ENCODE measurements around the gene PDHA2. TPM values are rescaled to one million over a fixed set of nuclear protein-coding genes. Genes with fewer than 3 reads are reported as not detected.

PDHA2 gene
- not detected in 2 replicates for total RNA-seq
- not detected in 2 replicates for polyA plus RNA-seq

DNA sequence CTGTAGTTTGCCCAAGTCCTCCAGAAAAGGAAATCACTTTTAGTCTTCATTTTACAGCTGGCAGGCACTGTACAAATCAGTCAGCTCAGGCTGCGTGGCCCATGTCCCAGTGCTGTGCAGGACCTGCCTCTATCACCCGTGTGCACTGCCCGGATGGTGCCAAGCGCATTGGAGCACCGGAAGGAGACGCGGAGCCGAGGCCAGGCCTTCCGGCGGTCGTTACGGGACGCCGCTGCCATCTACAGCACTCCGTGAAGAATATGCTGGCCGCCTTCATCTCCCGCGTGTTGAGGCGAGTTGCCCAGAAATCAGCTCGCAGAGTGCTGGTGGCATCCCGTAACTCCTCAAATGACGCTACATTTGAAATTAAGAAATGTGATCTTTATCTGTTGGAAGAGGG, at the start of gene PDHA2:
Gene PDHA2, plus strand, starts transcription at position 203 of the 400 bp plus-strand sequence. Its CDS starts 58 bp downstream, at position 261.
- H3K27me3 ChIP-seq: no peaks in the 10 kb centered on the region
- DNase-seq (ENCODE audit: low spot score): no peak
- H3K4me1 ChIP-seq (ENCODE audit: insufficient read depth): no peaks in the 10 kb centered on the region
- 96% methylated on average over 22 of the region's 22 CpGs for WGBS (ENCODE audit: low lambda C conversion rate, missing lambda C conversion rate)
- H3K4me2 ChIP-seq: no peak within 1 kb of the TSS
- H2AFZ ChIP-seq: no peak within 1 kb of the TSS
- no peaks in the 10 kb centered on the region for H4K20me1 ChIP-seq (ENCODE audit: insufficient read depth, poor library complexity, severe bottlenecking)
- no peak within 1 kb of the TSS for H3K4me3 ChIP-seq
- H3K9me2 ChIP-seq (replicated peaks; ENCODE audit: insufficient read depth): no peaks in the 10 kb centered on the region
- H3K36me3 ChIP-seq (replicated peaks; ENCODE audit: insufficient read depth, low read depth): no peaks in the 10 kb centered on the region
- no peaks in the 10 kb centered on the region for H3K79me2 ChIP-seq
- H3K9me3 ChIP-seq (ENCODE audit: low read depth): no peaks in the 10 kb centered on the region
- TF ChIP-seq, protein P1, sequence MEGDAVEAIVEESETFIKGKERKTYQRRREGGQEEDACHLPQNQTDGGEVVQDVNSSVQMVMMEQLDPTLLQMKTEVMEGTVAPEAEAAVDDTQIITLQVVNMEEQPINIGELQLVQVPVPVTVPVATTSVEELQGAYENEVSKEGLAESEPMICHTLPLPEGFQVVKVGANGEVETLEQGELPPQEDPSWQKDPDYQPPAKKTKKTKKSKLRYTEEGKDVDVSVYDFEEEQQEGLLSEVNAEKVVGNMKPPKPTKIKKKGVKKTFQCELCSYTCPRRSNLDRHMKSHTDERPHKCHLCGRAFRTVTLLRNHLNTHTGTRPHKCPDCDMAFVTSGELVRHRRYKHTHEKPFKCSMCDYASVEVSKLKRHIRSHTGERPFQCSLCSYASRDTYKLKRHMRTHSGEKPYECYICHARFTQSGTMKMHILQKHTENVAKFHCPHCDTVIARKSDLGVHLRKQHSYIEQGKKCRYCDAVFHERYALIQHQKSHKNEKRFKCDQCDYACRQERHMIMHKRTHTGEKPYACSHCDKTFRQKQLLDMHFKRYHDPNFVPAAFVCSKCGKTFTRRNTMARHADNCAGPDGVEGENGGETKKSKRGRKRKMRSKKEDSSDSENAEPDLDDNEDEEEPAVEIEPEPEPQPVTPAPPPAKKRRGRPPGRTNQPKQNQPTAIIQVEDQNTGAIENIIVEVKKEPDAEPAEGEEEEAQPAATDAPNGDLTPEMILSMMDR (IDR thresholded peaks at IDR 0.05; ENCODE audit: poor library complexity): no peak
- TF ChIP-seq EZH2phosphoT487 (IDR thresholded peaks at IDR 0.05; ENCODE audit: low read depth, severe bottlenecking, unreplicated experiment) (no peak), EZH2 (IDR thresholded peaks at IDR 0.05; ENCODE audit: borderline replicate concordance) (no peak)
- no peak within 1 kb of the TSS for H3K27ac ChIP-seq

DNA sequence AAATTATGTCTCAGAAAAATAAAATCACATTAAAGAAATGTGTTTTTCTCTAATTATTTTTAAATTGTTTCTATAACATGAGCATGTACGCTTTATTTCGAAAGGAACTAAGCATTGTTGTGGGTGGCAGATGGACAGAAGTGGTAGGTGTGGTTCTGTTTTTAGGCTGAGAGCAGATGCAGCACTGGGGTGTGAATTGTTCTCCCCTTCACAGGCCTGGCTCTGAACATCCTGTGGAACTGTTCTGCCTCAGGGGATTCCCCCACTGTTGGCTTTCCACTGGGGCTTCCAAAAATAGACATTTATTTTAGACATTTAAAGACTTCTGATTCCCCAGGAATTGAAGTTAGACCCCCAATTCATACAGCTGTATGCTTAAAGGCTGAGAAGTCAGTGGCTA, 41.9 kb upstream of the PDHA2 start:
- WGBS (ENCODE audit: low lambda C conversion rate, missing lambda C conversion rate): 87% methylated on average over 2 of the region's 2 CpGs
- Histone ChIP-seq H3K36me3 (replicated peaks; ENCODE audit: insufficient read depth, low read depth) (no peaks in the 10 kb centered on the region), H3K4me2 (no peak overlapping the region), H3K79me2 (no peaks in the 10 kb centered on the region), H3K4me3 (no peak overlapping the region), H3K9me2 (replicated peaks; ENCODE audit: insufficient read depth) (no peaks in the 10 kb centered on the region), H3K27ac (no peak overlapping the region), H4K20me1 (ENCODE audit: insufficient read depth, poor library complexity, severe bottlenecking) (no peaks in the 10 kb centered on the region), H3K27me3 (no peaks in the 10 kb centered on the region), H2AFZ (no peak overlapping the region), H3K9me3 (ENCODE audit: low read depth) (no peaks in the 10 kb centered on the region), H3K4me1 (ENCODE audit: insufficient read depth) (no peaks in the 10 kb centered on the region)
- TF ChIP-seq, protein P1 (IDR thresholded peaks at IDR 0.05; ENCODE audit: poor library complexity): no peak
- TF ChIP-seq EZH2phosphoT487 (IDR thresholded peaks at IDR 0.05; ENCODE audit: low read depth, severe bottlenecking, unreplicated experiment): no peak
- no peak for TF ChIP-seq EZH2 (IDR thresholded peaks at IDR 0.05; ENCODE audit: borderline replicate concordance)
- DNase-seq (ENCODE audit: low spot score): no peak

DNA sequence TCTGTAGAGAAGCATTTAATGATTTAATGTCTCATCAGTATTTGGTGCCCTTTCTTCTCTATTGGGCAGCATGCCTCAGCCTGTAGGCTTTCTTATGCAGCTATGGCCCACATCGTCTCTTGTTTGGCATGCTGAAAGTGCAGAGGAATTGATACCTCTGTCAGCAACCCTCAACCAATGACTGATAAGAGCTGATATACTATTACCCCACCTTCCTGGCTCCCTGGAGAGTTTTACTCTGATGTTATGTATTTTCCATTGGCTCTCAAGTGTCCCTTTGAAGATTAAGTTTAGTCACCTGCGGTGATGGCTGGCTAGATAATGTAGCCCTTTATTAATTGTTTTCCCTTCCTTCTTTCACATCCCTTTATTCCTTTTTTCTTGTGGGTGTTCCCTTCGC, 41.2 kb upstream of the PDHA2 start:
- WGBS (ENCODE audit: low lambda C conversion rate, missing lambda C conversion rate): 71% methylated on average over 3 of the region's 3 CpGs
- no peaks in the 10 kb centered on the region for H3K79me2 ChIP-seq
- no peaks in the 10 kb centered on the region for H3K36me3 ChIP-seq (replicated peaks; ENCODE audit: insufficient read depth, low read depth)
- no peak overlapping the region for H3K4me2 ChIP-seq
- no peak overlapping the region for H3K4me3 ChIP-seq
- no peaks in the 10 kb centered on the region for H3K9me2 ChIP-seq (replicated peaks; ENCODE audit: insufficient read depth)
- TF ChIP-seq EZH2phosphoT487 (IDR thresholded peaks at IDR 0.05; ENCODE audit: low read depth, severe bottlenecking, unreplicated experiment): no peak
- TF ChIP-seq, protein P1 (IDR thresholded peaks at IDR 0.05; ENCODE audit: poor library complexity): no peak
- TF ChIP-seq EZH2 (IDR thresholded peaks at IDR 0.05; ENCODE audit: borderline replicate concordance): no peak
- H3K4me1 ChIP-seq (ENCODE audit: insufficient read depth): no peaks in the 10 kb centered on the region
- no peaks in the 10 kb centered on the region for H3K9me3 ChIP-seq (ENCODE audit: low read depth)
- H2AFZ ChIP-seq: no peak overlapping the region
- DNase-seq (ENCODE audit: low spot score): no peak
- no peak overlapping the region for H3K27ac ChIP-seq
- no peaks in the 10 kb centered on the region for H4K20me1 ChIP-seq (ENCODE audit: insufficient read depth, poor library complexity, severe bottlenecking)
- no peaks in the 10 kb centered on the region for H3K27me3 ChIP-seq

DNA sequence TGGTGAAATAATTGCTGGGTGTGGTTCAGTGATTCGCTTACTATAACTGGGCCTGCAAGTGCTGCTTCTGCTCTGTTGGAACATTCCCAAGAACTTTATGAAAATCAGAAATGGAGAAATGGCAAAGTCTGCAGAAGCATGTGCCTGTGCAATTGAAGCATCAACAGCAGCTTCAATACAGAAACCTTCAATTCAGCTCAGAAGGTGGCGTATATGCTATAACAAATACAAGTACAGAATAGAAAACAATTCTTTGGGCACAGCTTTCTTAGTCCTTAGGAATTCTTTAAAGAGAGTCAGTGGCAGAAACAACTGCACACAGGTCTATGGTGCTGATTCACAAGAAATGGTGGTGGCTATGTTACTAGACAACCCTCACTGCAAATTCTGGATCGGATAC, 18.0 kb upstream of the PDHA2 start:
- TF ChIP-seq, protein P1 (IDR thresholded peaks at IDR 0.05; ENCODE audit: poor library complexity): no peak
- TF ChIP-seq EZH2 (IDR thresholded peaks at IDR 0.05; ENCODE audit: borderline replicate concordance) (no peak), EZH2phosphoT487 (IDR thresholded peaks at IDR 0.05; ENCODE audit: low read depth, severe bottlenecking, unreplicated experiment) (no peak)
- Histone ChIP-seq H2AFZ (no peak overlapping the region), H3K4me3 (no peak overlapping the region), H3K9me3 (ENCODE audit: low read depth) (no peaks in the 10 kb centered on the region), H3K27me3 (no peaks in the 10 kb centered on the region), H3K27ac (no peak overlapping the region), H3K36me3 (replicated peaks; ENCODE audit: insufficient read depth, low read depth) (no peaks in the 10 kb centered on the region), H3K9me2 (replicated peaks; ENCODE audit: insufficient read depth) (no peaks in the 10 kb centered on the region), H4K20me1 (ENCODE audit: insufficient read depth, poor library complexity, severe bottlenecking) (no peaks in the 10 kb centered on the region), H3K4me2 (no peak overlapping the region), H3K4me1 (ENCODE audit: insufficient read depth) (no peaks in the 10 kb centered on the region), H3K79me2 (no peaks in the 10 kb centered on the region)
- no peak for DNase-seq (ENCODE audit: low spot score)
- WGBS (ENCODE audit: low lambda C conversion rate, missing lambda C conversion rate): 87% methylated on average over 3 of the region's 3 CpGs

All from hepatocyte (in vitro differentiated cells).